Femur (tissue), 1 donor: Measurements from ENCODE around the gene NAA38.
A peak's percentile ranks its signal among the peaks of the same experiment; 100 is the strongest.

Experiments used
- DNase-seq: peaks from one replicate; pipeline ENCODE4 v3.0.0-alpha.2; 2017

Gene NAA38

GRCh38 chr17:7839876-7840261, 17.5 kb downstream of the NAA38 start:
- no peak for DNase-seq

DNA sequence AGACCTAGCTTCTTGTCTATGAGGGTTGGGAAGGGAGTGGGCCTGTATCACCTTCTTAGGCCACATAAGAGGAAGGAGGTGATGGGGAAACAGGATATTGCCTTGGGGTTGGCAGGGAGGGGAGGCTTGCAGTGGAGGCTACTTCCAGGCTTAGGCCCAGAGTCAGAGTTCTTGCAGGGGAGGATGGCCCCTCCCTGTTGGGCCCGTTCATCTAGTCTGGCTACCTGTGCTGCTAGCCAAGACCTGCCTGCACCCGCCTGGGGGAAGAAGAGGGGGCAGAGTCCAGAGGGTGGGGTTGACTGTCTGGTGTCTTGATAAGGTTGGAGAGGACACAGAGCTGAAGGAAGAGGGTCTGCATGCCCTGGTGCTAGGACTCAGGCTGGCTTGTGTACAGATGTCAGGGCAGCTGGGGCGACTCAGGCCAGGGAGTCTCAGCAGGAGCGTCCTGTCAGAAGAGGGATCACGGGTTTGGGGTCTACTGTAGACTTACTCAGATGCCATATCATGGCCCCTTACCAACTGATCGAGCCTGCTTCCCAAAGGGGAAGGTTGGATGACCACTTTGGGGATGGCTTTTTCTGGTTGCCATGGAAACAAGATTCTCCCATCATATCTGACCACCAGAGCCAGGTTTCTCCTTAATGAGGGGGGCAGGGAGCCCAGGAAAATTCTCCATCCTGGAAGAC, 18.0 kb downstream of the NAA38 start:
- DNase-seq, result no peak

DNA sequence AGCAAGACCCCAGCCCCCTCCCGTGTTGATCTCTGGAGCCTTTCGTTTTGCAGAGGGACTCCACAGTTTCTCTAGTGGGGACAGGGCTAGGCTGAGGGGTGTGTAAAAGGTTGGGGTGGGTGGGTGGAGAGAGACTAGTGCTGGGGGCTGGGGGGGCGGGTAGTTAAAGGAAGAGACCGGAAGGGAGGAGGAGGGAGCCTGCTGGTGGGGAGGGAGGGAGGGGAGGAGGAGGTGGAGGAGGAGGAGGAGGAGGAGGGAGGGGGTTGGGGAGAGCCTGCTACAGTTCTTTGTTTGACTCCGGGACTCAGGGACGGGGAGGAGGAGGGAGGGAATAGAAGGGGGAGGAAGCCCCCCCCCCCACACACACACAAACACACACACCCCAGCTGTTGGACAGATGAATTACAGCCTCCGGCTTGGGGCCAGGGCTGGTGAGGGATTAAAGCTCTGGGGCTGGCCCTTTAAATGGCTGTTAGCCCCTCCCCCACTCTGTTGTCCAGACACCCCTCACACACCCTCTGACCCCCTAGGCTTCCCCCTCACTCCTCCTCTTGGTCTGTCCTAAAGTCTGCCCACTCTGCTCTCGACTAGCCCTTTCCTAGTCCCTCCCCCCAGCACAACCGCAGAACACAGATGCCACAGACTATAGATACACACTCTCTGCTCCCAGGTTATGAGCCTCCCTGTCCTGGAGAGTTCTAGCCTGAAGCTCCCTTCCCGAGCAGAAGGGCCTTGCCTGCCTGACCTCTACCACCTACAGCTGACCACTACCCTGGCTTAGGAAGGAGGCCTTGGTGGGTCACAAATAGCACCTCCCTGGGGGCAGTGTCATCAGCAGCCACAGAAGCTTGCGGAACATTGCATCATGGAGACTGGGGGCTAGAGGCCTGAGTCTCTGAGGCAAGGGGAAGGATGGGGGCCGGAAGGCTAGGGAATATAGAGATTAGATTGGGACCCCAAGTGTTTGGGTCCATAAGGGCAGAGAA, 19.0 kb downstream of the NAA38 start:
- DNase-seq, result peak; percentile 66

GRCh38 chr17:7837408-7838088, 19.8 kb downstream of the NAA38 start:
- no peak for DNase-seq

GRCh38 chr17:7836596-7837407, 20.6 kb downstream of the NAA38 start:
- peak; percentile 95 for DNase-seq

GRCh38 chr17:7835814-7836595, 21.4 kb downstream of the NAA38 start:
- peak; percentile 83 for DNase-seq

DNA sequence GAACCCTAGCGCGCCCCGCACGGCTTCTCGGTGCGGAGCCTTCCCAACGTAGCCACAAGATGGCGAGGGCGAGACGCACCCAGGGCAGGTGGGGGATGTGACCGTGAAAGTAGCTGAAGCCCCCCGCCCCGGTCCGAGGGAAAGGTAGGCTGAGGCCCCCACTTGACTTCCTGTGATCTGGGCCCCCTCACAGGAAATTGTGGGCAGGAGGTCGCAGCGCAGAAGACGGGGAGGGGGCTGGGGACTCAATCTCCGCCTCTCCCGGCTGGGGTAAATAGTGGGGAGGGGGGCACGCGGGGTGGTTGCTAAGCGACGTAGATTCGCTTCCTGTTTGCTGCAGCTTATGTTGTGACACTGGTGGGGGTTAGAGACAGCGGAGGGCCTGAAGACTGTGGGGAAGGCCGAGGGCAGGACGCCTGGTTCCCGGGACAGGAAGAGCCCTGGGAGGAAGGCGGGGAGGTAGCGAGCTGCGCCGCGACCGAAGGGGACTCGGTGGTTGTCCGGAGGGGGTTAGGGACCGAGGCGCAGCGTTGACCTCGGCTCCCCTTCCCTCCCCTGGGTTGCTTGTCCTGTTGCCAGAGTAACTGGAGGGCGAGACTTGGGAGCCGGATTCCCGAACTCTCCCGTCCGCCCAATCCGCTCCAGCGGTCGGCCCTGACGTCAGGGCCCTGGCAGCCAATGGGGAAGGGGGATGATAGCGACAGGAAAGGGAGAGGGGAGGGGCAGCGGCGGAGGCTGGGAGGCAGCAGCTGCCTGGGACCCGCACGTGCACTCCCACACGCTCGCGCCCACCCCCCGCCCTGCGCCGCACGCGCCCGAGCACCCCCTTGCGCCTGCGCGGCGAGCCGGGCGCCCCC, 22.2 kb downstream of the NAA38 start:
- peak; percentile 99 for DNase-seq

GRCh38 chr17:7834542-7834956, 22.8 kb downstream of the NAA38 start:
- DNase-seq, result no peak

- DNase-seq, result peak; percentile 94
Measured at GRCh38 chr17:7833795-7834541, 23.4 kb downstream of the NAA38 start, which contains the start of gene KDM6B. TSS of gene KDM6B (plus strand) at chr17:7834217. CDS start at chr17:7845555, 11,338 bp downstream.

- no peak for DNase-seq
Measured at GRCh38 chr17:7833011-7833794, 24.2 kb downstream of the NAA38 start.

GRCh38 chr17:7832431-7832830, 24.9 kb downstream of the NAA38 start:
- DNase-seq, result no peak

DNA sequence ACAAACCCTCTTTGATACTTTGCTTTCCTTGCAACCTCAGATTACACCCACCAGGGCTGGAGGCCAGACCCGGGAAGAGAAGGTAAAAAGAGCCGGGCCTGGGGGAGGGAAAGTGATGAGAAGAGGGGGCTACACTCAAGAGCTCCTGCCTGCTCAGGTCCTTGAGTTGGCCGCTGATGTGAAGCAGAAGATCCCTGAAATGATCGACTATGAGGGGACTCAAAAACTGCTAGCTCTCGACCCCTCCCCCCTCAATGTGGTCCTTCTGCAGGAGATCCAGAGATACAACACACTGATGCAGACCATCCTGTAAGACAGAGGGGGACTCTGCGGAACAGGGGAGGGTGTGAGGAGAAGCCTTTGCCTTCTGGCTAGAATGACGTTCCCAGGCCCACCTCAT, 26.1 kb downstream of the NAA38 start:
- no peak for DNase-seq

DNA sequence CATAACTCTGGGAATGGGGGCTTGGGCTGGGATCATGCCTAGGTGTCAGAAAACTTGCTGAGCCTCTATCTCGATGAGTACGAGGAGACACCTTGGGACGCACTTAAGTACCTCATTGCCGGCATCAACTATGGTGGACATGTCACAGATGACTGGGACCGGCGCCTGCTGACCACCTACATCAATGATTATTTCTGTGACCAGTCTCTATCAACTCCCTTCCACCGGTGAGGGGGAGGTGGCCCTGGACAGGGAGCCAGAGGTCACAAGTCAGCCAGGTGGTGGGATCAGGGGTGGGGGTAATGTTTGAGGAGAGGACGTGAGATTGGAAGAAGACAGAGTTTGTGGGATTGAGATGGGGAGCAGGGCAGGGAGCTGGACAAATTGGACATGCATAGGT, 26.7 kb downstream of the NAA38 start:
- no peak for DNase-seq

DNA sequence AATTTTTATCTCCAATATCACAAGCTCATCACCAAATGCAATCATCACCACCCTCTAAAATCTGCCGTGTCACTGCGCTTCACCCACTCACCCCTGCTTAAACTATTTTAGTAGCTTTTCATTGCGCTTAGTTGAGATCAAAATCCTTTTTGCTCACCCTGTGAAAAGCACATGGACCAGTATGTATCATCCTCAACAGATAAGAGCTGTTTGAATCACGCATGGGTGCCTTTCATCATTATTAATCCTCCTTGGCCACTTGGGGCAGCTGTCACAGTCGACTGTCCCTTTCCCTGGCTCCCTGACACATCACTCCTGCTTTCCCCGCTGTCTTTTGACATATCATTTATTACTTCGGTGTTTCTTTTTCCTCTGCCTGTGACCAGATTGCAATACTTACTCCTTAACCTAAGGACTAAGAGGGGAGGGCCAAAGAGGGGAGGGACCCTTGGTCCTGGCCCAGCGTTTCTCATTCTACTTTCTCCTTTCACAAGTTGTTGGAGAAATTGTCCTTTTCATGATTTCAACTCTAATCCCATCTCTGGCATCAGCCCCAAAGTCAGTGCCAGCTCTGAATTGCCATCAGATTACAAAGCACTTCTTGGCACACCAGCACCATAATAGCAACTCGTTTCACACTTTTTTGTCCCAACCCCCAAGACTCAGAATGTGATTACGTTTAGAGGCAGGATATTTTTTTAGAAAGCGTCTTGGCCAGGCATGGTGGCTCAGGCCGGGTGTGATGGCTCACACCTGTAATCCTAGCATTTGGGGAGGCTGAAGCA, 32.0 kb downstream of the NAA38 start:
- DNase-seq, result no peak

GRCh38 chr17:7824021-7824924, 33.1 kb downstream of the NAA38 start:
- DNase-seq, result no peak

DNA sequence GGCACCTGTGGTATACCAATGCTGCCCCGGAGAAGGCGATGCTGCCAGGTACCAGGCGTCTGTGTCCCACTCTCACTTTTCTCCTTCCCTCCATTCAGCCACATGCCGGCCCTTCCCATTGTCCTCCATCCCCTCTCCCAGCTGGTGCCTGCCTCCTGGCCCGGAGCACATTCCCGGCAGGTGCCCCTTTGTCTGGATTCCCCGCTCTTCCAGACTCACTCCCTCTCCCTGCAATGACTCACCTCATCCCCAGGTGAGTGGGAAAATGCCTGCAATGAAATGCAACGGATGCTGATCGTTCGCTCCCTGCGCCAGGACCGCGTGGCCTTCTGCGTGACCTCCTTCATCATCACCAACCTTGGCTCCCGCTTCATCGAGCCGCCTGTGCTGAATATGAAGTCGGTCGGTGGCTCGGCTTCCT, 33.8 kb downstream of the NAA38 start:
- DNase-seq, result no peak

DNA sequence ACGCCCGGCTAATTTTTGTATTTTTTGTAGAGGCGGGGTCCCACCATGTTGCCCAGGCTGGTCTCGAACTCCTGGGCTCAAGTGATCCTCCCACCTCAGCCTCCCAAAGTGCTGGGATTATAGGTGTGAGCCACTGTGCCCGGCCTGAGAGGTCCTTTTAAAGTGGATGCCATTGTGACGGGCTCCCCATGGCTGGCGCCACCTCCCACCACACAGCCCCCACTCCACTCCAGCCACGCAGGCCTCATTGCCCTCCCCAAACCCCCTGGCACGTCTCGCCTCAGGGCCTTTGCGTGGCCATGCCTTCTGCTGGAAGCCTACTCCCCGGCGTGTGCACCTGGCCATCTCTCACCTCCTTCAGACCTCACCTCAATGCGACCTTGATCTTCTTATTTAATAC, 35.2 kb downstream of the NAA38 start:
- DNase-seq, result no peak
